ENCODE results near the gene MYO7A. TPM values are rescaled to one million over a fixed set of nuclear protein-coding genes. Genes with fewer than 3 reads are reported as not detected.

Gene MYO7A
- total and polyA plus RNA-seq, 2 experiments from 2014 or later, result not detected

DNA sequence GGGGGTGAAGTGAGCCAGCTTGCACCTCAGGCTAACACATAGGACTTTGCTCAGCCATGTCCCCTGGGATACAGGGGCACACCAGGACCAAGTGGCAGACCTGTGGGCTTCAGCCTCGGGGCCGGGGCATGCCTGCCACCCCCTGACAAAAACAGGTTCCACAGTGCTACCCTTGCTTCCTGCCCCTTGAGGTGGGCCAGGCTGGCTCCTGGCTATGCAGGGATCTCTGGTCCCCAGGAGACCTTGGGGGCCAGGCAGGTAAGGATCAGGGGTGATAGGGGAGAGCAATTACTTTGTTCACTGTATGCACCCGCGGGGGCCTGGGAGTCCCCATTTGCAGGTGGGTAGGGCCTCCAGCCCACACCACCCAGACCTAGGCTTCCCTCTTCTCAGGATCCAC is 2.4 kb upstream of the MYO7A start:
- Histone ChIP-seq H3K4me3 (no peak overlapping the region), H3K9ac (no peak overlapping the region), H2AFZ (no peak overlapping the region), H3K4me2 (ENCODE audit: unreplicated experiment) (no peak overlapping the region), H4K20me1 (ENCODE audit: insufficient read depth) (no peaks in the 10 kb centered on the region), H3K9me2 (ENCODE audit: insufficient read depth) (no peaks in the 10 kb centered on the region), H3K9me3 (ENCODE audit: low read depth) (no peaks in the 10 kb centered on the region), H3K79me2 (ENCODE audit: insufficient read depth) (no peaks in the 10 kb centered on the region), H3K27ac (no peak overlapping the region), H3K4me1 (ENCODE audit: insufficient read depth) (peaks cover 4% of the 10 kb centered on the region; the same call in 1 of the 2 replicates), H3K27me3 (replicated peaks; ENCODE audit: insufficient read depth) (no peaks in the 10 kb centered on the region), H3K36me3 (ENCODE audit: low read depth) (no peaks in the 10 kb centered on the region), H3F3A (ENCODE audit: insufficient read depth) (no peaks in the 10 kb centered on the region)
- in situ Hi-C loops (cut with MboI), result loop anchor here (10.0 kb wide), 1 partner anchor 429 kb away; no protein-coding TSS in a partner anchor
- no peak for TF ChIP-seq EZH2 (IDR thresholded peaks at IDR 0.05; ENCODE audit: insufficient read depth, poor library complexity, severe bottlenecking)
- no peak for TF ChIP-seq EZH2phosphoT487 (IDR thresholded peaks at IDR 0.05; ENCODE audit: insufficient read depth, low read depth)
- DNase-seq, result no peak
- WGBS, 2 experiments (ENCODE audit: low coverage in 1 of 2, low lambda C conversion rate in 2 of 2, missing lambda C conversion rate in 2 of 2), result 88 to 92% methylated on average over 4 of the region's 4 CpGs

DNA sequence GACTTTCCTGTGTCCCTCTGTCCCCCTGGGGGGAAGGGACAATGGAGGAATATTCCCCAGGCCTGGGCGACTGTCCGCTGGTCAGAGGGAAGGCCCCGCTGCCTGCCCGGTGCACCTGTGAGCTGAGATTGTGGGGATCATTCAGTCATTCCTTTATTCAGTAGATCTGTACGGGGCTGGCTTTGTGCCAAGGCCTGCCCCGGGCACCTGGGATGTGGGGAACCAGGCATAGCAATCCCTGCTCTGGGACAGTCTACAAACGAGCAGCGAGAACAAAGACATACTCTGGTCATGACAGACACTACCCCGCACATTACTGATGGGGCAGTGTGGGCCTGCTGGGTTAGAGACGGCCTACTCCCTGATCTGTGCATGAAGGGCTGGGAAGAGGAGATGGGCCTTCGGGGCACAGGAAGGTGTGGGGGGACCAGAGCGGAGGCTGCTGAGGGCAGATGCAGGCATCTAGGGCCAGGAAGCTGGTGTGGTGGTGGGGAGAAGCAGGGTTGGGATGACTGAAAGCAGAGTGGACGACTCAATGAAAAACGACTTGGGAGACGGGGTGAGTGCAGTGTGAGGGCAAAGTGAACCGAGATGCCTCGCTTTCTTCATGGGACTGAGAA is 1.8 kb upstream of the MYO7A start:
- WGBS, 2 experiments (ENCODE audit: low coverage in 1 of 2, low lambda C conversion rate in 2 of 2, missing lambda C conversion rate in 2 of 2), result 61 to 63% methylated on average over 17 of the region's 17 CpGs
- H3K36me3 ChIP-seq (ENCODE audit: low read depth), result no peaks in the 10 kb centered on the region
- TF ChIP-seq EZH2 (IDR thresholded peaks at IDR 0.05; ENCODE audit: insufficient read depth, poor library complexity, severe bottlenecking) (no peak), EZH2phosphoT487 (IDR thresholded peaks at IDR 0.05; ENCODE audit: insufficient read depth, low read depth) (no peak)
- no peak overlapping the region for H3K4me3 ChIP-seq
- H3F3A ChIP-seq (ENCODE audit: insufficient read depth), result no peaks in the 10 kb centered on the region
- H3K4me1 ChIP-seq (ENCODE audit: insufficient read depth), result peaks cover 4% of the 10 kb centered on the region; the same call in 1 of the 2 replicates
- no peaks in the 10 kb centered on the region for H3K9me3 ChIP-seq (ENCODE audit: low read depth)
- H3K27me3 ChIP-seq (replicated peaks; ENCODE audit: insufficient read depth), result no peaks in the 10 kb centered on the region
- H4K20me1 ChIP-seq (ENCODE audit: insufficient read depth), result no peaks in the 10 kb centered on the region
- H3K79me2 ChIP-seq (ENCODE audit: insufficient read depth), result no peaks in the 10 kb centered on the region
- no peaks in the 10 kb centered on the region for H3K9me2 ChIP-seq (ENCODE audit: insufficient read depth)
- H3K9ac ChIP-seq, result no peak overlapping the region
- H3K4me2 ChIP-seq (ENCODE audit: unreplicated experiment), result no peak overlapping the region
- DNase-seq, result no peak
- H2AFZ ChIP-seq, result no peak overlapping the region
- in situ Hi-C loops (cut with MboI), result loop anchor here (10.0 kb wide), 1 partner anchor 429 kb away; no protein-coding TSS in a partner anchor
- H3K27ac ChIP-seq, result no peak overlapping the region

DNA sequence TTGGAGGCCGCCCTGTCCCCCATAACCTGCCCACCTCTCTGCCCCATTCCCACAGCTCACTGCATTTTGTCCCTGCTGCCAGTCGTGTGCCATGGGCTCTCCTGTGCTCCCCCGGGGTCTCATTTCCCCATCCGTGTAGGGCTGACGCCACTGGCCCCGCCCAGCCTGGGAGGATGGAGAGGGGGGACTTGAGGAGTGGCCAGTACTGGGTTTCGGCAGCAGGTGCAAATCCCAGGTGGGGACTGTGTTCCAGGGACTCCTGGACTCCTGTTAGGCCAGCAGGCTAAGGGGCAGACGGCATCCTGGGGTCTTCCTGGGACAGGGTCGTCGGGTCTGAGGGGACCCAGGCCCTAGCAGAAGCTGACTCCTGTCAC is 1.2 kb upstream of the MYO7A start:
- H3K79me2 ChIP-seq (ENCODE audit: insufficient read depth), result no peaks in the 10 kb centered on the region
- H4K20me1 ChIP-seq (ENCODE audit: insufficient read depth), result no peaks in the 10 kb centered on the region
- no peaks in the 10 kb centered on the region for H3K9me2 ChIP-seq (ENCODE audit: insufficient read depth)
- H2AFZ ChIP-seq, result peak overlapping the region; percentile 76; the same call in 1 of the 2 replicates
- peak overlapping the region; percentile 73 for H3K4me3 ChIP-seq
- no peak for DNase-seq
- 9 to 22% methylated on average over 8 to 10 of the region's 10 CpGs for WGBS, 2 experiments (ENCODE audit: low coverage in 1 of 2, low lambda C conversion rate in 2 of 2, missing lambda C conversion rate in 2 of 2)
- in situ Hi-C loops (cut with MboI), result loop anchor here (10.0 kb wide), 1 partner anchor 428 kb away; no protein-coding TSS in a partner anchor
- peak overlapping the region; percentile 86 for H3K4me2 ChIP-seq (ENCODE audit: unreplicated experiment)
- peaks cover 4% of the 10 kb centered on the region; the same call in 1 of the 2 replicates for H3K4me1 ChIP-seq (ENCODE audit: insufficient read depth)
- H3K27me3 ChIP-seq (replicated peaks; ENCODE audit: insufficient read depth), result no peaks in the 10 kb centered on the region
- no peaks in the 10 kb centered on the region for H3F3A ChIP-seq (ENCODE audit: insufficient read depth)
- H3K36me3 ChIP-seq (ENCODE audit: low read depth), result no peaks in the 10 kb centered on the region
- H3K27ac ChIP-seq, result no peak overlapping the region
- TF ChIP-seq EZH2 (IDR thresholded peaks at IDR 0.05; ENCODE audit: insufficient read depth, poor library complexity, severe bottlenecking), result no peak
- no peak for TF ChIP-seq EZH2phosphoT487 (IDR thresholded peaks at IDR 0.05; ENCODE audit: insufficient read depth, low read depth)
- H3K9me3 ChIP-seq (ENCODE audit: low read depth), result no peaks in the 10 kb centered on the region
- H3K9ac ChIP-seq, result peak overlapping the region; percentile 22

DNA sequence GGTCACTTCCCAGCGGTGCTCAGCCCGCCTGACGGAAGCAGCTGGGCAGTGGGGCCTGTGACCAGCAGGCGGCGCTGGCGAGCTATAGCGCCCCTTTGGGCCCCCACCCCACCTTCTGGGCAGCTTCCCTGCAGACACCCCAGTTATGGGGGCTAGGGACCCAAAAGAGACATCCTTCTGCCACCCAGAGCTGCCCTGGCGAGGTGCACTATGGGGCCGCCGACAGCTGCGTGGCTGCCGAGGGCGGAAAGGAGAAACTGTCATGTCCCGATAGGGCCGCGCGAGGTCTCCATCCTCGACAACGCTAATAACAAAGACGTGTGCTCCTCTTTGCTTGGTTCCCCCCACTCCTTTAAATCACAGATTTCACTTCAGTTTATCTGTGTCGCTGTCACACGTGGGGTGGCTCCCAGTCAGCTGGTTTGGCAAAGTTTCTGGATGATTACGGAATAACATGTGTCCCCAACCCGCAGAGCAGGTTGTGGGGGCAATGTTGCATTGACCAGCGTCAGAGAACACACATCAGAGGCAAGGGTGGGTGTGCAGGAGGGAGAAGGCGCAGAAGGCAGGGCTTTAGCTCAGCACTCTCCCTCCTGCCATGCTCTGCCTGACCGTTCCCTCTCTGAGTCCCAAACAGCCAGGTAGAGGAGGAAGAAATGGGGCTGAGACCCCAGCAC is 673 bp upstream of the MYO7A start:
- H3K4me2 ChIP-seq (ENCODE audit: unreplicated experiment), result peak overlapping the region; percentile 86
- H3K4me3 ChIP-seq, result peak overlapping the region; percentile 73
- H3K9ac ChIP-seq, result peak overlapping the region; percentile 22
- WGBS, 2 experiments (ENCODE audit: low coverage in 1 of 2, low lambda C conversion rate in 2 of 2, missing lambda C conversion rate in 2 of 2), result 1 to 2% methylated on average over 20 to 27 of the region's 27 CpGs
- H3K79me2 ChIP-seq (ENCODE audit: insufficient read depth), result no peaks in the 10 kb centered on the region
- H3K27ac ChIP-seq, result no peak overlapping the region
- H3K9me2 ChIP-seq (ENCODE audit: insufficient read depth), result no peaks in the 10 kb centered on the region
- H2AFZ ChIP-seq, result peak overlapping the region; percentile 76
- no peaks in the 10 kb centered on the region for H3K27me3 ChIP-seq (replicated peaks; ENCODE audit: insufficient read depth)
- peak; percentile 76 for DNase-seq
- no peaks in the 10 kb centered on the region for H3F3A ChIP-seq (ENCODE audit: insufficient read depth)
- no peaks in the 10 kb centered on the region for H3K9me3 ChIP-seq (ENCODE audit: low read depth)
- peaks cover 4% of the 10 kb centered on the region; the same call in 1 of the 2 replicates for H3K4me1 ChIP-seq (ENCODE audit: insufficient read depth)
- no peaks in the 10 kb centered on the region for H3K36me3 ChIP-seq (ENCODE audit: low read depth)
- in situ Hi-C loops (cut with MboI), result loop anchor here (10.0 kb wide), 1 partner anchor 427 kb away; no protein-coding TSS in a partner anchor
- H4K20me1 ChIP-seq (ENCODE audit: insufficient read depth), result no peaks in the 10 kb centered on the region
- TF ChIP-seq EZH2 (IDR thresholded peaks at IDR 0.05; ENCODE audit: insufficient read depth, poor library complexity, severe bottlenecking), result no peak
- no peak for TF ChIP-seq EZH2phosphoT487 (IDR thresholded peaks at IDR 0.05; ENCODE audit: insufficient read depth, low read depth)
